OCI-LY3 (cell line): ENCODE data around the gene DDX6.

Source experiments
- H2AFZ ChIP-seq: fragments of 200-600, 300-600 bp; shearing (Covaris generic); 2 replicates; pipeline ENCODE4 v1.6.0; 2014; ENCODE audit warnings: antibody characterized with exemption, low read depth, low read length
- H3K27ac ChIP-seq: fragments of 200-600, 300-600 bp; sonication (generic); 2 replicates; pipeline ENCODE4 v1.5.1; 2014; ENCODE audit warnings: mild to moderate bottlenecking, low read length, moderate library complexity, mixed read lengths
- H3K27me3 ChIP-seq: fragments of 200-600, 300-600 bp; sonication (generic); 2 replicates; pipeline ENCODE4 v1.6.1; 2014; ENCODE audit warnings: low read depth, low read length, mixed read lengths
- H3K36me3 ChIP-seq: fragments of 200-600, 300-600 bp; sonication (generic); replicated peaks from 2 replicates; pipeline ENCODE3; 2014; ENCODE audit warnings: low read depth, low read length, mixed read lengths
- H3K4me1 ChIP-seq: fragments of 300-600, 200-600 bp; sonication (generic); 2 replicates; pipeline ENCODE4 v1.6.1; 2014; ENCODE audit warnings: low read length, mixed read lengths
- H3K4me2 ChIP-seq: fragments of 200-600, 300-600 bp; sonication (generic); 2 replicates; pipeline ENCODE4 v1.6.1; 2014; ENCODE audit warnings: low read length, mixed read lengths
- H3K4me3 ChIP-seq: fragments of 300-600, 200-600 bp; sonication (generic); 2 replicates; pipeline ENCODE4 v1.5.1; 2014; ENCODE audit warnings: antibody characterized with exemption, mild to moderate bottlenecking, low read length, moderate library complexity
- H3K79me2 ChIP-seq: fragments of 300-600, 200-600 bp; shearing (Covaris generic); 2 replicates; pipeline ENCODE4 v1.6.1; 2014; ENCODE audit warnings: mild to moderate bottlenecking, low read length, mixed read lengths
- H3K9ac ChIP-seq: fragments of 300-600, 200-600 bp; shearing (Covaris generic); 2 replicates; pipeline ENCODE4 v1.6.0; 2014; ENCODE audit warnings: mild to moderate bottlenecking, low read length, moderate library complexity
- H3K9me3 ChIP-seq: fragments of 200-600, 300-600 bp; shearing (Covaris generic); 2 replicates; pipeline ENCODE4 v1.6.1; 2014; ENCODE audit warnings: low read length, mixed read lengths; ENCODE audit not compliant: insufficient read depth
- H4K20me1 ChIP-seq: fragments of 200-600, 300-600 bp; sonication (generic); 2 replicates; pipeline ENCODE4 v1.6.1; 2016; ENCODE audit warnings: low read length, mixed read lengths; ENCODE audit not compliant: insufficient read depth
- EZH2phosphoT487 ChIP-seq: fragments of 200-600 bp; shearing (Covaris generic); IDR thresholded peaks from 2 replicates; pipeline ENCODE4 v1.6.1; 2018; ENCODE audit warnings: antibody characterized with exemption, mixed run types, low read depth
- TF ChIP-seq, protein P1 (sequence below): fragments of 200-600, 300-600 bp; sonication (generic); IDR thresholded peaks from 2 replicates; pipeline ENCODE4 v1.5.1; 2014; ENCODE audit warnings: antibody characterized with exemption, low read length, low read depth

The DDX6 gene

GRCh38 chr11:118797510-118797909, 6.5 kb upstream of the DDX6 start:
- Histone ChIP-seq H3K4me1 (peaks cover 8% of the 10 kb centered on the region), H3K4me2 (no peak overlapping the region), H3K9me3 (no peaks in the 10 kb centered on the region), H3K27ac (no peak overlapping the region), H4K20me1 (no peaks in the 10 kb centered on the region), H3K4me3 (no peak overlapping the region), H2AFZ (no peak overlapping the region), H3K9ac (no peak overlapping the region), H3K27me3 (no peaks in the 10 kb centered on the region), H3K79me2 (0 out of 2 replicates have a peak, but pooled peaks cover 5% of the 10 kb centered on the region), H3K36me3 (no peaks in the 10 kb centered on the region)
- TF ChIP-seq, protein P1, sequence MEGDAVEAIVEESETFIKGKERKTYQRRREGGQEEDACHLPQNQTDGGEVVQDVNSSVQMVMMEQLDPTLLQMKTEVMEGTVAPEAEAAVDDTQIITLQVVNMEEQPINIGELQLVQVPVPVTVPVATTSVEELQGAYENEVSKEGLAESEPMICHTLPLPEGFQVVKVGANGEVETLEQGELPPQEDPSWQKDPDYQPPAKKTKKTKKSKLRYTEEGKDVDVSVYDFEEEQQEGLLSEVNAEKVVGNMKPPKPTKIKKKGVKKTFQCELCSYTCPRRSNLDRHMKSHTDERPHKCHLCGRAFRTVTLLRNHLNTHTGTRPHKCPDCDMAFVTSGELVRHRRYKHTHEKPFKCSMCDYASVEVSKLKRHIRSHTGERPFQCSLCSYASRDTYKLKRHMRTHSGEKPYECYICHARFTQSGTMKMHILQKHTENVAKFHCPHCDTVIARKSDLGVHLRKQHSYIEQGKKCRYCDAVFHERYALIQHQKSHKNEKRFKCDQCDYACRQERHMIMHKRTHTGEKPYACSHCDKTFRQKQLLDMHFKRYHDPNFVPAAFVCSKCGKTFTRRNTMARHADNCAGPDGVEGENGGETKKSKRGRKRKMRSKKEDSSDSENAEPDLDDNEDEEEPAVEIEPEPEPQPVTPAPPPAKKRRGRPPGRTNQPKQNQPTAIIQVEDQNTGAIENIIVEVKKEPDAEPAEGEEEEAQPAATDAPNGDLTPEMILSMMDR, result no peak
- TF ChIP-seq EZH2phosphoT487, result no peak

DNA sequence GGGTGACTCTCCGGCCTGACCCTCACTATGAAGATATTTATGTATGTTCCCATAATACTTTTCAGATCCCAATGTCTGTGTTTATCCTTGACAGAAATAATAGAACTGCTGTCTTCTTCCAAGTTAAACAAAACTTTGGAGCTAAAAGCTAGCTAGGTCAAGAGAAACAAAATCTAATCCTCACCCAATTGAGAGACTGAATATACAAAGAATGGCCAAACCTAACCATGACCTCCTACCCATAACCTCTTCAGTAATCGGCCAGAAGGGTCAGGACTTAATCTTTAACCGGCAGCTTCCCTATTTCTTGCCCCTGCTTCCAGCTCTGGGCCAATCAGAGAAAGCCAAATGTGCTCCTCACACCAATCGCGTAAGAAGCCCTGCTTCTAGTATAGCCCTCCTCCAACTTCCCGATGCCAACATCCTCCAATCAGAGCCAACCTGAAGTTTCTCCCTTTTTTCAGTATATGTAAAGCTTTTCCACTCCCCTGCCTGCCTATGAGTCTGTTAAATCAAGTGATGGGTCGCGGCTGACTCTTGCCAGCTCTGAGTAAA, 1.7 kb upstream of the DDX6 start:
- peak overlapping the region; percentile 82 for H3K4me2 ChIP-seq
- H3K36me3 ChIP-seq, result peaks cover 6% of the 10 kb centered on the region
- peaks cover 50% of the 10 kb centered on the region for H3K79me2 ChIP-seq
- peaks cover 13% of the 10 kb centered on the region for H3K4me1 ChIP-seq
- H3K9ac ChIP-seq, result peak overlapping the region; percentile 99
- peak overlapping the region; percentile 82 for H3K4me3 ChIP-seq
- no peak overlapping the region for H2AFZ ChIP-seq
- H3K27me3 ChIP-seq, result no peaks in the 10 kb centered on the region
- H3K9me3 ChIP-seq, result no peaks in the 10 kb centered on the region
- TF ChIP-seq, protein P1, result no peak
- TF ChIP-seq EZH2phosphoT487, result no peak
- peaks cover 23% of the 10 kb centered on the region for H4K20me1 ChIP-seq
- H3K27ac ChIP-seq, result peak overlapping the region; percentile 92

- no peak overlapping the region for H2AFZ ChIP-seq
- peak overlapping the region; percentile 82 for H3K4me2 ChIP-seq
- peaks cover 29% of the 10 kb centered on the region for H4K20me1 ChIP-seq
- H3K9me3 ChIP-seq, result no peaks in the 10 kb centered on the region
- peaks cover 8% of the 10 kb centered on the region for H3K36me3 ChIP-seq
- peak overlapping the region; percentile 99 for H3K9ac ChIP-seq
- peaks cover 17% of the 10 kb centered on the region for H3K4me1 ChIP-seq
- no peak for TF ChIP-seq EZH2phosphoT487
- TF ChIP-seq, protein P1, result no peak
- peaks cover 56% of the 10 kb centered on the region for H3K79me2 ChIP-seq
- H3K27ac ChIP-seq, result peak overlapping the region; percentile 92
- H3K27me3 ChIP-seq, result no peaks in the 10 kb centered on the region
- H3K4me3 ChIP-seq, result peak overlapping the region; percentile 82
Measured at GRCh38 chr11:118791961-118792569, 1.1 kb upstream of the DDX6 start.

DNA sequence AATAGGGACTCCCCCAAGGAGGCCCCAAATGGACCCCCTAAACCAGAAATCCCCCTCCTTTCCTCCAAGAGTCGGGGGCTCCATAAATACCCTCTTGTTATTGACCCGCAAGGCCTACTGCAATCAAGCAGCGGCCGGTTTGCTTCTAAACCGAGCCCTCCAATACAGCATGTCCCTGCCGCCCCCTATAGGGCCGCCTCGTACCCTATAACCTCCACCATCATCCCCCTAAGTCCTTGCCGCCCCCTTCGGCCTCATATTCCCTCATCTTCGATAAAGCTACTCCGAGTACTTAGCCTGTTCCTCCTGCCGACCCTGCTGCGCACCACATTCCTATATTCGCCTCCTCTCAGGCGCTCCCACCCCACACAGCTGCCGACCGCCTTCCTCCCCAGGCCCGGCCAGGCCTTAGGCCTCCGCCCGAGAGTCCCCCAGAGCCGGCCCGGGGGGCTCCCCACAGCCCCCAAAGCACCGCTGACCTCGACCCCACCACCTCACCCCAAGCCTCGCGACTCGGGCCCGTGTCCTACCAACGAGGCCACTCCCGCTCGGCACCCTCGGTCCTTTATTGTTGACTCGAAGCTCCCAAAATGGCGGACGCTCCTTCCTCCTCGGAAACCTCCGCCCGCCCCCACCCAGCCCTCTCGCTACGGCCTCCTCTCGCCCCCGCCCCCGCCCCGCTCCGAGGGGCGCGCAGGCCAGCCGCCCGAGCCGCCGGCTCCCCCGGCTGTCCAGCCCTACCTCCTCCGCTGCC, 430 bp downstream of the DDX6 start:
- Histone ChIP-seq H3K9ac (peak overlapping the region; percentile 99), H3K9me3 (no peaks in the 10 kb centered on the region), H3K27ac (peak overlapping the region; percentile 92), H3K4me1 (peaks cover 32% of the 10 kb centered on the region), H3K27me3 (no peaks in the 10 kb centered on the region), H4K20me1 (peaks cover 44% of the 10 kb centered on the region), H3K4me3 (peak overlapping the region; percentile 82), H3K4me2 (peak overlapping the region; percentile 82), H3K36me3 (peaks cover 11% of the 10 kb centered on the region), H2AFZ (no peak overlapping the region), H3K79me2 (peaks cover 71% of the 10 kb centered on the region)
- no peak for TF ChIP-seq EZH2phosphoT487
- TF ChIP-seq, protein P1, result peak; percentile 69
